KOPT-K1 (cell line): ENCODE measurements around the gene C14orf39.

ENCODE experiments used
- H3K27ac ChIP-seq: fragments of 200-600 bp; sonication (generic); 2 replicates; pipeline ENCODE4 v1.5.1; 2016; ENCODE audit warnings: antibody characterized with exemption, mild to moderate bottlenecking, low read depth, low read length; ENCODE audit not compliant: poor library complexity, severe bottlenecking
- H3K36me3 ChIP-seq: fragments of 200-600 bp; sonication (generic); 2 replicates; pipeline ENCODE4 v1.5.1; 2017; ENCODE audit warnings: antibody characterized with exemption, mild to moderate bottlenecking, low read length, moderate library complexity; ENCODE audit not compliant: insufficient read depth
- H3K9me3 ChIP-seq: fragments of 200-600 bp; sonication (generic); 2 replicates; pipeline ENCODE4 v1.5.1; 2017; ENCODE audit warnings: antibody characterized with exemption, low read length, mild to moderate bottlenecking; ENCODE audit not compliant: insufficient read depth, poor library complexity, severe bottlenecking

C14orf39 gene

GRCh38 chr14:60396718-60397343, 89.0 kb downstream of the C14orf39 start:
- no peak overlapping the region for H3K27ac ChIP-seq

More at GRCh38 chr14:60396718-60397343, 89.0 kb downstream of the C14orf39 start:
- H3K9me3 ChIP-seq: no peaks in the 10 kb centered on the region
- H3K36me3 ChIP-seq: no peaks in the 10 kb centered on the region
